Measurements from ENCODE around the gene CLDN10. TPM values are rescaled to one million over a fixed set of nuclear protein-coding genes. Genes with fewer than 3 reads are reported as not detected.

The CLDN10 gene
- total and polyA plus RNA-seq, 2 of the 8 experiments (the other 6 are each of a cell fraction or from before 2014, with no cell fraction given): 41.2 to 43.6 TPM

- TF ChIP-seq TCF12 (IDR thresholded peaks at IDR 0.05; ENCODE audit: low read depth, low read length) (no peak), ATF3 (IDR thresholded peaks at IDR 0.05; ENCODE audit: insufficient read depth, low read depth, low read length) (no peak), CREB1 (IDR thresholded peaks at IDR 0.05) (no peak), HDAC6 (IDR thresholded peaks at IDR 0.05; ENCODE audit: low read depth, low read length) (no peak), BCL11A (IDR thresholded peaks at IDR 0.05; ENCODE audit: low read depth in 2 of 2, low read length in 2 of 2) (no peak)
Measured at GRCh38 chr13:95601906-95602305, 49.4 kb downstream of the CLDN10 start (continued).
